Kidney epithelial cell (primary cell): ENCODE measurements around the gene VWA1. TPM values are rescaled to one million over a fixed set of nuclear protein-coding genes. Genes with fewer than 3 reads are reported as not detected.
A peak's percentile ranks its signal among the peaks of the same experiment; 100 is the strongest.
"Not testable (repeated sequence)": the region's sequence is repeated elsewhere in the genome, so short reads cannot be mapped to it uniquely, and the experiment has no call there.

Experiments used
- DNase-seq: peaks from one replicate; pipeline ENCODE4 v3.0.0-alpha.2; 2010; ENCODE audit warnings: low read depth
- H3K27me3 ChIP-seq: 2 replicates; pipeline ENCODE4 v1.6.0; 2011; ENCODE audit warnings: low read length; ENCODE audit not compliant: control insufficient read depth, insufficient read depth
- H3K36me3 ChIP-seq: 2 replicates; pipeline ENCODE4 v1.5.1; 2011; ENCODE audit warnings: low read length; ENCODE audit not compliant: control insufficient read depth, insufficient read depth
- H3K4me3 ChIP-seq: 2 replicates; pipeline ENCODE4 v1.5.1; 2011; ENCODE audit warnings: low read depth, mild to moderate bottlenecking, control low read depth, low read length
- total RNA-seq: library from RNA; depleted of rRNA; stranded (reverse); fragments of >200 nt; gene quantifications from 2 replicates; pipeline ENCODE4 v1.2.3, GENCODE V29; 2015
- TF ChIP-seq, protein P1 (sequence below): IDR thresholded peaks from 2 replicates; pipeline ENCODE4 v1.5.1; 2011; ENCODE audit warnings: mild to moderate bottlenecking, moderate library complexity, low read length, control low read depth, inconsistent platforms; ENCODE audit not compliant: insufficient read depth, poor library complexity, severe bottlenecking

Gene VWA1
- total RNA-seq, 1 donor from 2014 or later: 27.6 TPM

DNA sequence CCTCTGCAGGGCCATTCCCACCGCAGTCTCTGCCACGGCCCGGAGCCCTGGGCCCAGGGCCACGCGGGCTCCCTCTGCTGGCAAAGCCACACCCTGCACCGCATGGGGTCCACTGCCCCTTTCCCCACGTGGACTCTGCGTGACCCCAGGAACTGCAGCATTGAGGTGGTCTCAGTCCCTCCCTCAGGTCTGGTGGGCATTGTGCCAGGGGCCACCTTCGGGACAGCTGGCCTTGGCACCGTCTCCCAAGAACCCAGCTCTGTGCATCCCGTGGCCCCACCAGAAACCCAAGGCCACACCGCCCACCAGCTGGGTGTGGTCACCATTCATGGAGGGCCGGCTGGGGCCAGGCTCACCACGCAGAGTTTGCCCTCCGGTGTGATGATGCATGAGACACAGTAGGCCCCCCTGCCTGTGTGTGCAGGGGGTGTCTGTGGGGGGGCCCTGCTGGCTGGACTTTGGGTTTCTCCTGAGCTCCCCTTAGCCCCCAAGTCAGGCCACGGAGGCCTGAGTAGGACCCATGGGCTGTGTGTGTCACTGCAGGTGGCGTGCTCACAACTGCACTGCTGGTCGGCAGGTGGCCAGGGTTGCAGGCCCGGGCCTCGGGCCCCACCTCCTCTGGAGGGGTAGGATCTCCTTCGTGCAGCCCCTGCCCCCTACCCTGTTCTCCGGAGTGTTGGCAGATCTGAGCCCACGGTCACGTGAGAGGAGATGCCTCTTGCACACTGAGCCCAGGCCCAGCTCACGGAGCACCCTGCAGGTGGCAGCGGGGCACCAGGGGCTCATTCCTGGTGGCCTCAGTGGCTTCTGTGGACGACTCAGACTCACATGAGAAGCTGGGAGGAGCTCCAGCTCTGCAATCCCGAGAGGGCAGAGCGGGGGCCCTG is 5.8 kb downstream of the VWA1 start:
- no peak for DNase-seq

DNA sequence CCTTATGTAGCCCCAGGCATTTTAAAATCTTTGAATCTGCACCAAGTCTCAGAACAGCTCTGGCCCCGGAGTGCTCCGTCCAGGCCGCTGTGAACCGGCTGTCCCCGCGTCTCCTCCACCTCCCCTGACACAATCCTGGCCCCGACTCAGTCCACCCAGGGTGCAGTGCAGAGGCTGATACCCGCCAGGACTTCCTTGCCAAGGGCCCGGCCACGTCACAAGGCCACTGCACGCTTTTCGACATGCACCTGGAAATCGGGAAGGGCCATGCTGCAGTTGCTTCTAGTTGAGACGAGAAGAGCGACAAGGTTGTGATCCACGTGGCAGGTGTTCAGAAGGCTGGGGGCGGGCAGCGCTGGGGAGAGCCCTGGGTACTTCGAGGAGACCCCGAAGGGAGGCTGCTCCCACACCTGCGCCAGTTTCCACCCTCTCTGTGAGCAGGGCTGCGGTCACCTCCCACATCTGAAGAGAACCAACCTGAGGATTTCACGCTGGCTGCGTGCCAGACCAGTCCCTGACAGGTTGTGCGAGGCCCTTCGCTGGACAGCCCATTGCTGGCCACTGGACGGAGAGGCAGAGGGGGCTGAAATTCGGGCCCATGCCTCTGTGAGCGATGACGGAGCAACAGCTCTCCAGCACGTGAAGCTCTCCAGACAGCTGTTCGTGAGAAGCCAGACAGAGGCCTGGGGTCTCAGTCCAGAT is 6.7 kb downstream of the VWA1 start:
- TF ChIP-seq, protein P1, sequence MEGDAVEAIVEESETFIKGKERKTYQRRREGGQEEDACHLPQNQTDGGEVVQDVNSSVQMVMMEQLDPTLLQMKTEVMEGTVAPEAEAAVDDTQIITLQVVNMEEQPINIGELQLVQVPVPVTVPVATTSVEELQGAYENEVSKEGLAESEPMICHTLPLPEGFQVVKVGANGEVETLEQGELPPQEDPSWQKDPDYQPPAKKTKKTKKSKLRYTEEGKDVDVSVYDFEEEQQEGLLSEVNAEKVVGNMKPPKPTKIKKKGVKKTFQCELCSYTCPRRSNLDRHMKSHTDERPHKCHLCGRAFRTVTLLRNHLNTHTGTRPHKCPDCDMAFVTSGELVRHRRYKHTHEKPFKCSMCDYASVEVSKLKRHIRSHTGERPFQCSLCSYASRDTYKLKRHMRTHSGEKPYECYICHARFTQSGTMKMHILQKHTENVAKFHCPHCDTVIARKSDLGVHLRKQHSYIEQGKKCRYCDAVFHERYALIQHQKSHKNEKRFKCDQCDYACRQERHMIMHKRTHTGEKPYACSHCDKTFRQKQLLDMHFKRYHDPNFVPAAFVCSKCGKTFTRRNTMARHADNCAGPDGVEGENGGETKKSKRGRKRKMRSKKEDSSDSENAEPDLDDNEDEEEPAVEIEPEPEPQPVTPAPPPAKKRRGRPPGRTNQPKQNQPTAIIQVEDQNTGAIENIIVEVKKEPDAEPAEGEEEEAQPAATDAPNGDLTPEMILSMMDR: no peak
- H3K4me3 ChIP-seq: no peak overlapping the region
- DNase-seq: no peak
- H3K27me3 ChIP-seq: peaks cover 2% of the 10 kb centered on the region
- H3K36me3 ChIP-seq: no peaks in the 10 kb centered on the region

More for the DNA sequence above, 5.8 kb downstream of the VWA1 start:
- TF ChIP-seq, protein P1: peak; percentile 90
- no peaks in the 10 kb centered on the region for H3K36me3 ChIP-seq
- peaks cover 2% of the 10 kb centered on the region for H3K27me3 ChIP-seq
- no peak overlapping the region for H3K4me3 ChIP-seq

DNA sequence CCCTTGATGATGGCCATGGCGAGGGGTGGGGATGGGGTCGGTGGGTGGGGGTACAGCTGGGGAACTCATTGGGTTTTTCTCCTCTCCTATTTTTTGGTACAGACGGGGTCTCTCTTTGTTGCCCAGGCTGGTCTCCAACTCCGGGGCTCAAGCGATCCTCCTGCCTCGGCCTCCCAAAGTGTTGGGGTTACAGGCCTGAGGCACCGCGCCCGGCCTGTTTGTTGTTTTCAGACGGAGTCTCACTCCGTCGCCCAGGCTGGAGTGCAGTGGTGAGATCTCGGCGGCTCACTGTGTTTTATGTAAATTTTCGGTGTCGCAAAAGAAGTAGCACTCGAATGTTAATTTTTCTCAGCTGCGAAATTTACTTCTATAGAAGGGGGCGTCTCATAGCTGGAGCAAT is 11.1 kb downstream of the VWA1 start:
- not testable (repeated sequence) for H3K36me3 ChIP-seq, H3K27me3 ChIP-seq, H3K4me3 ChIP-seq, DNase-seq

DNA sequence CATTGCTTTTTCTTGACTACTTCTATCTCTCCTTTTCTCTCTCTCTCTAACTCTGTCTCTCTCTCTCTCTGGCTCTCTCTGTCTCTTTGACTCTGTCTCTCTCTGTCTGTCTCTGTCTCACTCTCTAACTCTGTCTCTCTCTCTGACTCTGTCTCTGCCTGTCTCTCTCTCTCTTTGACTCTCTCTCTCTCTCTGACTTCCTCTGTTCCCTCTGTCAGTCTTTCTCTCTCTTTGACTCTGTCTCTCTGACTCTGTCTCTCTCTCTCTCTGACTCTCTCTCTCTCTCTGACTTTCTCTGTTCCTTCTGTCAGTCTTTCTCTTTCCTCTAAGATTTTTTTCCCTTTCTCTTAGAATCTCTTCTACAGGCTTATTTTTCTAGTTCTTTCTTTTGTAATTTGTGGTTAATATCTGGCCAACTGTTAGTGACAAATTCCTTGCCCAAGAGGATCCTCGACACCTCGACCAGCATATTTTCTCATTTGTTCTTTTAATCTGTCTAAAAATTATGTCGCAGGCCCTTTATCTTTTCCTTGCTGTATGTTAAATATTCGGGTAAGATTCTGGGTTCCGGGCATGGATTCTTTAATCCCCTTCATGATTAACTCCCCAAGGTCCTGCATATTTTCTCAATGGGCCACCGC is 13.7 kb downstream of the VWA1 start, which contains the start of gene ATAD3C:
Gene ATAD3C, plus strand, starts transcription at position 591 of the 641 bp plus-strand sequence. CDS start 995 bp downstream, outside the sequence.
- no peak for DNase-seq
- Histone ChIP-seq H3K4me3 (no peak within 1 kb of the TSS), H3K27me3 (no peaks in the 10 kb centered on the region), H3K36me3 (no peaks in the 10 kb centered on the region)
- TF ChIP-seq, protein P1: no peak

DNA sequence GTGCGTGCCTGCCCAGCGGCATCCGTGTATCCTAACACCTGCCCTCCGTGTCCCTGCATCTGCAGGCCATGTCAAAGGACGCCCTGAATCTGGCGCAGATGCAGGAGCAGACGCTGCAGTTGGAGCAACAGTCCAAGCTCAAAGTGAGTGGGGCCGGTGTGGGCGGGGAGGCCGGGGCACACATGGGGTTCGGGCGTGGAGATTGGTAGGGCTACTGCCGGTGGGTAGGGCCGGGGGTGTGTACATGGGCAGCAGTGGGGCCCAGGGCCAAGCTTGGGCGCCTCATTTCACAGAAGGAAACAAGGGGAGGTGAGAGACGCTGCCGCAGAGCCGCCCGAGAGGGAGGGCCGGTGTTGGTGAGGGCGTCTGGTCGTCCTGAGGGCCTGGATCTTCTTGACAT is 15.1 kb downstream of the VWA1 start:
- not testable (repeated sequence) for DNase-seq, H3K36me3 ChIP-seq, H3K4me3 ChIP-seq, H3K27me3 ChIP-seq

DNA sequence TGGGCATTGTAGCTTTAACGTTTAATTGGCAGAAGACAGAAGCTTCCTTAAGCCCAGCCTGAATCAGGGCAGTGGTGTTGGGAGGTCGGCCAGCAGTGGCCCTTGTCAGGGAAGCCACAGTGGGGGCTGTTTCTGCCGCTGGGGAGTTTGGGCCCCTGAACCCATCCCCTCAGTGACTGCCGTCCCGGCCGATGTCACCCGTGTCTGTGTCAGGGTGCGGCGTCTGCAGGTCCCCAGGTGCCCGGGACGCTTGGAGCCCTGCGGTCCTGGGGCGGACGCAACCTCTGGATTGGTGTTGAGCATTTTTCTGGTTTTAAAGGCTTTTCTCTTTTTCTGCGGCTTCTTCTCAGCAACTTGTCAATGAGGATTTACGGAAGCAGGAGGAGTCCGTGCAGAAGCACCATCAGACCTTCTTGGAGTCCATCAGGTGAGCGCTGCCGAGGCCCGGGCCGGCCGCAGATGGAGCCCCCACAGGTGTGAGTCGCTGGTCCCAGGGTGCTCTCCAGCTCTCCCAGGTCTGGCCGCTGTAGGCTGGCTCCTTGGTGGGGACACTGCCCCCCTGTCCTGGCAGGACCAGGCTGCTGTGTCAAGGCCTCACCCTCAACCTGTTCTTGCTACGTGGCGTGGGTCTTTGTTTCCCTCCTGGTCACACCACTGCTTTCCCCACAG is 16.3 kb downstream of the VWA1 start:
- TF ChIP-seq, protein P1: no peak
- Histone ChIP-seq H3K36me3 (no peaks in the 10 kb centered on the region), H3K4me3 (no peak overlapping the region), H3K27me3 (no peaks in the 10 kb centered on the region)
- DNase-seq: no peak

DNA sequence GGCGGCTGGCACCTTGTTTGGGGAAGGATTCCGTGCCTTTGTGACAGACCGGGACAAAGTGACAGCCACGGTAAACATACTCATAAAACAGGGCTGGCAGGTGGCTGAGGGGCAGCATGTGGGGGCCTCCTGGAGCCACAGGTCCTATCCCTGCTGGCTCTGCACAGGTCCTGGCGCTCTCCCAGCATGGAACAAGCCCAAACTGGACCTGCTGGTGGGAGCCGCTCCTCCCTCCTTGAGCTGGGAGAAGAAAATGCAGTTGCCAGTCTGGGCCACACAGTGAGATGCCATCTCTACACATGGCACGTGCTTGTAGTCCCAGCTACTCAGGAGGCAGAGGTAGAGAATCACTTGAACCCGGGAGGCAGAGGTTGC is 16.9 kb downstream of the VWA1 start:
- DNase-seq, H3K36me3 ChIP-seq, H3K4me3 ChIP-seq, H3K27me3 ChIP-seq: not testable (repeated sequence)
